ENCODE results near the gene RFWD3. TPM values are rescaled to one million over a fixed set of nuclear protein-coding genes. Genes with fewer than 3 reads are reported as not detected.
"Not testable (repeated sequence)": the region's sequence is repeated elsewhere in the genome, so short reads cannot be mapped to it uniquely, and the experiment has no call there.

Gene RFWD3
- total and polyA plus RNA-seq, 9 donors, result 9.5 to 16.1 (median 11.8) TPM

DNA sequence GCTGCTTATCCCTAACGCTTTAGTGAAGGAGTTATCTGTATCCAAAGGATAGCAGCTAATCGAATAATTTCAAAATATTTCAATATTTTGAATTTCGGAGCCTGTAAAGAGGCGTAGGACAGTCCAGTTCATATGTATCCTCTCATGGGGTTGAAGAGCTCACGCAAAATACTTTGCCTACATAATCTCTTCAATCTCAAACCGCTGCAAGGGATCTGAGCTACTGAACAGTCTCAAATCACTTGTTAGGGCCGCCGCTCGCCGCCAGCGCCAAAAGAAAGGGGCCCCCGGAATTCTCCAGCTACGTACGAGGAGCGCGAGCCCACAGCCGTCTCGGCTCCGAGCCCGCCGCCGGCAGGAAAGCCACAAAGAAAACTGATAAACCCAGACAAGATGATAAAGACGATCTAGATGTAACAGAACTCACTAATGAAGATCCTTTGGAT is 601 bp upstream of the RFWD3 start:
- 5% methylated on average over 17 of the region's 23 CpGs for WGBS (ENCODE audit: insufficient coverage)
- Histone ChIP-seq H3K27ac (ENCODE audit: low read length) (peak overlapping the region; percentile 67), H3K9me3 (replicated peaks; ENCODE audit: control insufficient read depth, low read depth, low read length) (no peaks in the 10 kb centered on the region), H3K27me3 (ENCODE audit: control insufficient read depth, insufficient read depth, low read length) (no peaks in the 10 kb centered on the region), H3K4me1 (ENCODE audit: control insufficient read depth, insufficient read depth, low read length) (no peaks in the 10 kb centered on the region), H3K4me3 (ENCODE audit: low read length) (peak overlapping the region; percentile 59), H3K36me3 (ENCODE audit: control insufficient read depth, insufficient read depth, low read length) (peaks cover 22% of the 10 kb centered on the region)
- peak; percentile 60 for DNase-seq

DNA sequence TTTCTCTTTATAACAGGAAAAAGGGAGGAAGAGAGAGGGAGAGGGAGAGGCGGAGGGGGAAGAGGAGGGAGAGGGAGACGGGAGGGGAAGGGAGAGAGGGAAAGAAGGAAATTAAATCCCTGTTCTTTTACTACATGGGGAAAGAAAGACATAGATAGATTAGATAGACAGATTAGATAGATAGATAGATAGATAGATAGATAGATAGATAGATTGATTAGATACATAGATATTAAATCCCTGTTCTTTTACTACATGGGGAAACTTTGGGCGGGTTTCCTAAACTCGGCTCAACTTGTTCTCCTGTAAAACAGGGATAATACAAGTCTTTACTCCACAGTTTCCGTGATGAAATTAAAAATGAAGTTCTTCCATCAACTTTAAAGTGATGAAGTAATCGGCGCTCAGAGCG is 661 bp downstream of the RFWD3 start:
- DNase-seq, result no peak
- 0% methylated on average over 3 of the region's 8 CpGs for WGBS (ENCODE audit: insufficient coverage)
- no peaks in the 10 kb centered on the region for H3K4me1 ChIP-seq (ENCODE audit: control insufficient read depth, insufficient read depth, low read length)
- H3K9me3 ChIP-seq (replicated peaks; ENCODE audit: control insufficient read depth, low read depth, low read length), result no peaks in the 10 kb centered on the region
- peak overlapping the region; percentile 7 for H3K27ac ChIP-seq (ENCODE audit: low read length)
- H3K36me3 ChIP-seq (ENCODE audit: control insufficient read depth, insufficient read depth, low read length), result peaks cover 25% of the 10 kb centered on the region
- H3K27me3 ChIP-seq (ENCODE audit: control insufficient read depth, insufficient read depth, low read length), result no peaks in the 10 kb centered on the region
- H3K4me3 ChIP-seq (ENCODE audit: low read length), result peak overlapping the region; percentile 90

GRCh38 chr16:74661064-74661463 is 5.6 kb downstream of the RFWD3 start:
- Histone ChIP-seq H3K36me3 (ENCODE audit: control insufficient read depth, insufficient read depth, low read length) (peaks cover 57% of the 10 kb centered on the region), H3K9me3 (replicated peaks; ENCODE audit: control insufficient read depth, low read depth, low read length) (no peaks in the 10 kb centered on the region), H3K27me3 (ENCODE audit: control insufficient read depth, insufficient read depth, low read length) (no peaks in the 10 kb centered on the region), H3K27ac (ENCODE audit: low read length) (no peak overlapping the region), H3K4me3 (ENCODE audit: low read length) (no peak overlapping the region), H3K4me1 (ENCODE audit: control insufficient read depth, insufficient read depth, low read length) (no peaks in the 10 kb centered on the region)
- DNase-seq, result no peak
- 100% methylated on average over 2 of the region's 5 CpGs for WGBS (ENCODE audit: insufficient coverage)

GRCh38 chr16:74660383-74660782 is 6.3 kb downstream of the RFWD3 start:
- Histone ChIP-seq H3K36me3 (ENCODE audit: control insufficient read depth, insufficient read depth, low read length) (peaks cover 63% of the 10 kb centered on the region), H3K4me3 (ENCODE audit: low read length) (no peak overlapping the region), H3K27ac (ENCODE audit: low read length) (no peak overlapping the region), H3K4me1 (ENCODE audit: control insufficient read depth, insufficient read depth, low read length) (no peaks in the 10 kb centered on the region), H3K9me3 (replicated peaks; ENCODE audit: control insufficient read depth, low read depth, low read length) (no peaks in the 10 kb centered on the region), H3K27me3 (ENCODE audit: control insufficient read depth, insufficient read depth, low read length) (no peaks in the 10 kb centered on the region)
- DNase-seq, result no peak
- WGBS (ENCODE audit: insufficient coverage), result no CpG with 5 or more reads among the region's 4 CpGs

GRCh38 chr16:74659041-74659440 is 7.6 kb downstream of the RFWD3 start:
- peaks cover 60% of the 10 kb centered on the region for H3K36me3 ChIP-seq (ENCODE audit: control insufficient read depth, insufficient read depth, low read length)
- H3K4me1 ChIP-seq (ENCODE audit: control insufficient read depth, insufficient read depth, low read length), result no peaks in the 10 kb centered on the region
- H3K9me3 ChIP-seq (replicated peaks; ENCODE audit: control insufficient read depth, low read depth, low read length), result no peaks in the 10 kb centered on the region
- H3K27ac ChIP-seq (ENCODE audit: low read length), result no peak overlapping the region
- H3K4me3 ChIP-seq (ENCODE audit: low read length), result no peak overlapping the region
- H3K27me3 ChIP-seq (ENCODE audit: control insufficient read depth, insufficient read depth, low read length), result no peaks in the 10 kb centered on the region
- no peak for DNase-seq
- 89% methylated on average over 1 of the region's 2 CpGs for WGBS (ENCODE audit: insufficient coverage)

- Histone ChIP-seq H3K4me3 (ENCODE audit: low read length) (no peak overlapping the region), H3K36me3 (ENCODE audit: control insufficient read depth, insufficient read depth, low read length) (peaks cover 52% of the 10 kb centered on the region), H3K27me3 (ENCODE audit: control insufficient read depth, insufficient read depth, low read length) (no peaks in the 10 kb centered on the region), H3K4me1 (ENCODE audit: control insufficient read depth, insufficient read depth, low read length) (no peaks in the 10 kb centered on the region), H3K27ac (ENCODE audit: low read length) (no peak overlapping the region), H3K9me3 (replicated peaks; ENCODE audit: control insufficient read depth, low read depth, low read length) (no peaks in the 10 kb centered on the region)
- WGBS (ENCODE audit: insufficient coverage), result no CpG with 5 or more reads among the region's 5 CpGs
- no peak for DNase-seq
Observed at GRCh38 chr16:74657870-74658642, 8.6 kb downstream of the RFWD3 start.

GRCh38 chr16:74654536-74655050 is 12.1 kb downstream of the RFWD3 start:
- Histone ChIP-seq H3K27me3 (ENCODE audit: control insufficient read depth, insufficient read depth, low read length) (no peaks in the 10 kb centered on the region), H3K4me1 (ENCODE audit: control insufficient read depth, insufficient read depth, low read length) (no peaks in the 10 kb centered on the region), H3K36me3 (ENCODE audit: control insufficient read depth, insufficient read depth, low read length) (peaks cover 45% of the 10 kb centered on the region), H3K4me3 (ENCODE audit: low read length) (no peak overlapping the region), H3K9me3 (replicated peaks; ENCODE audit: control insufficient read depth, low read depth, low read length) (no peaks in the 10 kb centered on the region), H3K27ac (ENCODE audit: low read length) (no peak overlapping the region)
- WGBS (ENCODE audit: insufficient coverage), result no CpG with 5 or more reads among the region's 3 CpGs
- DNase-seq, result no peak

- not testable (repeated sequence) for H3K27ac ChIP-seq (ENCODE audit: low read length); DNase-seq; H3K4me3 ChIP-seq (ENCODE audit: low read length); H3K27me3 ChIP-seq (ENCODE audit: control insufficient read depth, insufficient read depth, low read length); H3K4me1 ChIP-seq (ENCODE audit: control insufficient read depth, insufficient read depth, low read length); H3K9me3 ChIP-seq (replicated peaks; ENCODE audit: control insufficient read depth, low read depth, low read length)
- no CpG with 5 or more reads among the region's 2 CpGs for WGBS (ENCODE audit: insufficient coverage)
- H3K36me3 ChIP-seq (ENCODE audit: control insufficient read depth, insufficient read depth, low read length), result peaks cover 39% of the 10 kb centered on the region
Observed at GRCh38 chr16:74652883-74653282, 13.8 kb downstream of the RFWD3 start.

DNA sequence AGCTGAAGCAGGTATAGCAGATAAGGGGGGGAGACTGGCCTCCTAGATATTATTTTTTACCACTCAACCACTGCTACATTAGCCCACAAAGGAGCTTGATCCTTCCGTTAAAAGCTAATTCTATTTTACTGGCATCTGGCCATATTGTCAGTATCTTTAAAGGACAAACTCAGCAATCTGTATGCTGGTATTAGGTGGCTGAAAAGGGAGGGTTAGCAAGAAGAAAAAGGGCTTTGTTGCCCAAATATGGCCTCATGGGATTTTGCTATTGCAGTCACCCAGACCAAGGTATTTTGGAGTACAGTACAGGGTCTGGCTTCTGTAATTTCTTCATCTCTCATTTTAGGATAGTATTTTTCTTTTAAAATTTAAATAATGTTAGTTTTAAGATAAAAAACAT is 14.4 kb downstream of the RFWD3 start:
- Histone ChIP-seq H3K4me1 (ENCODE audit: control insufficient read depth, insufficient read depth, low read length) (no peaks in the 10 kb centered on the region), H3K4me3 (ENCODE audit: low read length) (no peak overlapping the region), H3K36me3 (ENCODE audit: control insufficient read depth, insufficient read depth, low read length) (peaks cover 41% of the 10 kb centered on the region), H3K27ac (ENCODE audit: low read length) (no peak overlapping the region), H3K9me3 (replicated peaks; ENCODE audit: control insufficient read depth, low read depth, low read length) (no peaks in the 10 kb centered on the region), H3K27me3 (ENCODE audit: control insufficient read depth, insufficient read depth, low read length) (no peaks in the 10 kb centered on the region)
- DNase-seq, result no peak
- no CpG with 5 or more reads among the region's 1 CpG for WGBS (ENCODE audit: insufficient coverage)

DNA sequence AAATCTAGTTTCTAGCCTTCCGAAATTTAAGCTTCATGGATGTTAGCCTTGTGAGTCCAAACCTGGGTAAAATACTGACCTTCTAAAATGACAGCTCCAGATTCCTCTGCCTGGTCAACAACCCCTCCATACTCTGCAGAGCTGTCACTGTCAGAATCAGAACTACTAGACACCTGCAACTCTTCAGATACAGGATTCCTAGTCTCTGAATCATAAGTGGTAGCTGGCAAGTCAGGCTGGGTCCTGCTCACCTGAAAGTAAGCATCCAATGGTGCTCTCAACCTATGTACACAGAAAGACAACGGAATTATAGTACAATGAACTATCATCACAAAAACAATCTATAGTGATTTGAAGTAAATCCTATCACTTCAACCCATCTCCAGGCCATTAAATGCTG is 14.8 kb downstream of the RFWD3 start:
- no peak overlapping the region for H3K4me3 ChIP-seq (ENCODE audit: low read length)
- DNase-seq, result no peak
- H3K36me3 ChIP-seq (ENCODE audit: control insufficient read depth, insufficient read depth, low read length), result peaks cover 41% of the 10 kb centered on the region
- WGBS (ENCODE audit: insufficient coverage), result no CpG with 5 or more reads among the region's 2 CpGs
- H3K27ac ChIP-seq (ENCODE audit: low read length), result no peak overlapping the region
- no peaks in the 10 kb centered on the region for H3K9me3 ChIP-seq (replicated peaks; ENCODE audit: control insufficient read depth, low read depth, low read length)
- H3K27me3 ChIP-seq (ENCODE audit: control insufficient read depth, insufficient read depth, low read length), result no peaks in the 10 kb centered on the region
- no peaks in the 10 kb centered on the region for H3K4me1 ChIP-seq (ENCODE audit: control insufficient read depth, insufficient read depth, low read length)
